ENCODE measurements around the gene ARL10. TPM values are rescaled to one million over a fixed set of nuclear protein-coding genes. Genes with fewer than 3 reads are reported as not detected.

The ARL10 gene
- total RNA-seq, 1 donor from 2014 or later = 9.1 TPM

DNA sequence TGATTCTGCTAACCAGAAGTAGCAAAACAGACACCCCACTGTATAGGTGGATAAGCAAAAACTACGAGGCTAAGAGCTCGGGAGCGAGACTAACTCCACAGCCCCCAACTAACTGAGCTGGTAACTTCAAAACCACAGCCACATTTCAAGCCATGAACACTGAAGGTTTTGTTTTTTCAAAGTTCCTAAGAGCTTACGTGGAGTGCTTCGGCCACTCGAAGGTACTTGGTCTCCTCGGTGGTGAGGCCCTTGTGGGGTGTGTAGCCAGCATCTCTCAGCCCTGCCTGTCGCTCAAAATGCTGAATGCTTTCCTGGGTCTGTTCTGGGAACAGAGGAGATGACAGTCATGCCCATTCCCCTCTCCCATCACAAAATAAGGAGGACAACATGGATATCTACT, 14.9 kb upstream of the ARL10 start:
- Histone ChIP-seq H3K4me3 (no peak overlapping the region), H3K27ac (no peak overlapping the region), H3K4me1 (peaks cover 3% of the 10 kb centered on the region), H3K9ac (no peak overlapping the region), H3K4me2 (no peak overlapping the region), H3K9me3 (ENCODE audit: low read depth) (no peaks in the 10 kb centered on the region), H3K79me2 (ENCODE audit: low read depth) (peaks cover 38% of the 10 kb centered on the region), H3K36me3 (no peaks in the 10 kb centered on the region), H4K20me1 (ENCODE audit: low read depth) (peaks cover 55% of the 10 kb centered on the region), H2AFZ (replicated peaks) (no peak overlapping the region), H3F3A (ENCODE audit: low read depth) (no peaks in the 10 kb centered on the region), H3K27me3 (no peaks in the 10 kb centered on the region)
- TF ChIP-seq EZH2phosphoT487 (IDR thresholded peaks at IDR 0.05) (no peak), EZH2 (IDR thresholded peaks at IDR 0.05) (no peak)
- TF ChIP-seq, protein P1, sequence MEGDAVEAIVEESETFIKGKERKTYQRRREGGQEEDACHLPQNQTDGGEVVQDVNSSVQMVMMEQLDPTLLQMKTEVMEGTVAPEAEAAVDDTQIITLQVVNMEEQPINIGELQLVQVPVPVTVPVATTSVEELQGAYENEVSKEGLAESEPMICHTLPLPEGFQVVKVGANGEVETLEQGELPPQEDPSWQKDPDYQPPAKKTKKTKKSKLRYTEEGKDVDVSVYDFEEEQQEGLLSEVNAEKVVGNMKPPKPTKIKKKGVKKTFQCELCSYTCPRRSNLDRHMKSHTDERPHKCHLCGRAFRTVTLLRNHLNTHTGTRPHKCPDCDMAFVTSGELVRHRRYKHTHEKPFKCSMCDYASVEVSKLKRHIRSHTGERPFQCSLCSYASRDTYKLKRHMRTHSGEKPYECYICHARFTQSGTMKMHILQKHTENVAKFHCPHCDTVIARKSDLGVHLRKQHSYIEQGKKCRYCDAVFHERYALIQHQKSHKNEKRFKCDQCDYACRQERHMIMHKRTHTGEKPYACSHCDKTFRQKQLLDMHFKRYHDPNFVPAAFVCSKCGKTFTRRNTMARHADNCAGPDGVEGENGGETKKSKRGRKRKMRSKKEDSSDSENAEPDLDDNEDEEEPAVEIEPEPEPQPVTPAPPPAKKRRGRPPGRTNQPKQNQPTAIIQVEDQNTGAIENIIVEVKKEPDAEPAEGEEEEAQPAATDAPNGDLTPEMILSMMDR (IDR thresholded peaks at IDR 0.05) = no peak
- H3K4me3 Mint-ChIP-seq = no peak overlapping the region
- no peak overlapping the region for H3K27ac Mint-ChIP-seq
- H3K4me1 Mint-ChIP-seq = no peaks in the 10 kb centered on the region
- no peak for DNase-seq (ENCODE audit: low spot score)
- H3K36me3 Mint-ChIP-seq = peaks cover 47% of the 10 kb centered on the region
- no peaks in the 10 kb centered on the region for H3K27me3 Mint-ChIP-seq (ENCODE audit: insufficient read depth, low read depth)
- H3K9me3 Mint-ChIP-seq = no peaks in the 10 kb centered on the region

DNA sequence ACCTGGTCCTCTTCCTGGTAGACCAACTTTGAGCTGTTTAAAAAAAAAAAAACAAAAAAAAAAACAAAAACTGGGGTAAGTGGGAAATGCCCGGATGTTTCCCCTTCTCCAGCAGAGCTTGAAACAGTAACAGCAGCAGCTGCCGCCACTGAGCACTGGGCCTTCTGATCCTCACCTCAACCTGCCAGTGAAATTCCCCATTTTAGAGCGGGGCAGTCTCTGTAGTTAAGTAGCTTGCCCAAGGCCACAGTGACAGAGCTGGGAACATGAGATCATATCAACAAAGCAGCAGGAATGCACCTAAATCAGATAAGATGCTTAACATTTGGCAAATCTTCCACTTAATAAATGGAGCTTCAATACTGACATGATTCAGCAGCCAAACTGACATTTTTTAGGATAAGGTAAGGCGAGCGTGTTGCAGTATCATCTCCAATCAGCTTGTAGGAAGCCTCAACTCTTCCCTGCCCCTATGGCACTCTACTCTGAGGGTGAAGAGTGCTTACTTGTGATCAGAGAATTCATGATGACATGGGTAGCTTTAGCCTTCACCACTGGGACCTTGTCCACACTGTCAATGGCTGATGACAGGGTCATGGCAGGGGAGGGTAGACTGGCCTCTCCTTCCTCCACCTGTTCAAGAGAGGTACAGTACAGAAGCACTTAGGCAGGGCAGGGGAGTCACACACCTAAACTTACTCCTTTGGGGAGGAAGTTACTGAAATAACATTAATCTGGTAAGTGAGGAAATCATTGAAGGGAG, 13.0 kb upstream of the ARL10 start:
- Mint-ChIP-seq H3K27ac (no peak overlapping the region), H3K4me3 (no peak overlapping the region), H3K36me3 (peaks cover 52% of the 10 kb centered on the region), H3K9me3 (no peaks in the 10 kb centered on the region), H3K27me3 (ENCODE audit: insufficient read depth, low read depth) (no peaks in the 10 kb centered on the region), H3K4me1 (peaks cover 6% of the 10 kb centered on the region)
- no peak for TF ChIP-seq EZH2 (IDR thresholded peaks at IDR 0.05)
- Histone ChIP-seq H3K9ac (no peak overlapping the region), H3K27ac (no peak overlapping the region), H3K4me2 (no peak overlapping the region), H3F3A (ENCODE audit: low read depth) (no peaks in the 10 kb centered on the region), H3K9me3 (ENCODE audit: low read depth) (no peaks in the 10 kb centered on the region), H3K36me3 (no peaks in the 10 kb centered on the region), H3K79me2 (ENCODE audit: low read depth) (peaks cover 57% of the 10 kb centered on the region), H3K4me3 (no peak overlapping the region), H2AFZ (replicated peaks) (no peak overlapping the region), H3K4me1 (peaks cover 11% of the 10 kb centered on the region), H3K27me3 (no peaks in the 10 kb centered on the region), H4K20me1 (ENCODE audit: low read depth) (peaks cover 74% of the 10 kb centered on the region)
- no peak for DNase-seq (ENCODE audit: low spot score)

DNA sequence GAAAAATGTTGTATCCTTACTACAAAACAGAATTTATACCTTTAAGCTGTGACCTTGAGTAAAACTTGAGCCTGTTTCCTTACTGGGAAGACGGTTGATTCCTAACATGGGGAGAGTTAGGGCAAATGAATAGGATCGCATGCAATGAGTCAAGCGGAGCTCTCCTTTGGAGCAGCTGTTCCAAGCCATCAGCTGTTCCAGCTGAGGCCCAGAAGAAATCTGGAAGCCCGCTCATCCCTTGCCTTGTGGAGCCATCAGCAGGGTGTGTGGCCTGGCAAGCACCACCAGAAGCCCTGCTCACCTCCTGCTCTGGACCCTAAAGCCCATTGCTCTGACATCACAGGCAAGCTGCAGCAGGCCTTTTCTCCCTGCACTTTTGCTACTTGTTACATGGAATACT, 11.8 kb upstream of the ARL10 start:
- Mint-ChIP-seq H3K4me3 (no peak overlapping the region), H3K27me3 (ENCODE audit: insufficient read depth, low read depth) (no peaks in the 10 kb centered on the region), H3K4me1 (peaks cover 6% of the 10 kb centered on the region), H3K9me3 (no peaks in the 10 kb centered on the region), H3K27ac (no peak overlapping the region), H3K36me3 (peaks cover 52% of the 10 kb centered on the region)
- H3K36me3 ChIP-seq = no peaks in the 10 kb centered on the region
- H3F3A ChIP-seq (ENCODE audit: low read depth) = no peaks in the 10 kb centered on the region
- no peak overlapping the region for H2AFZ ChIP-seq (replicated peaks)
- H3K4me2 ChIP-seq = no peak overlapping the region
- DNase-seq (ENCODE audit: low spot score) = no peak
- no peaks in the 10 kb centered on the region for H3K27me3 ChIP-seq
- peaks cover 11% of the 10 kb centered on the region for H3K4me1 ChIP-seq
- H3K27ac ChIP-seq = no peak overlapping the region
- peaks cover 70% of the 10 kb centered on the region for H3K79me2 ChIP-seq (ENCODE audit: low read depth)
- no peak overlapping the region for H3K4me3 ChIP-seq
- no peak overlapping the region for H3K9ac ChIP-seq
- no peaks in the 10 kb centered on the region for H3K9me3 ChIP-seq (ENCODE audit: low read depth)
- H4K20me1 ChIP-seq (ENCODE audit: low read depth) = peaks cover 86% of the 10 kb centered on the region
- TF ChIP-seq, protein P1 (IDR thresholded peaks at IDR 0.05) = no peak
- TF ChIP-seq EZH2phosphoT487 (IDR thresholded peaks at IDR 0.05) (no peak), EZH2 (IDR thresholded peaks at IDR 0.05) (no peak)

All from neural progenitor cell (in vitro differentiated cells).